Stomach (tissue), 9 donors: ENCODE results near the gene IMPDH2. TPM values are rescaled to one million over a fixed set of nuclear protein-coding genes. Genes with fewer than 3 reads are reported as not detected.

ENCODE experiments used
- DNase-seq, 2 donors: peaks; one replicate each; pipeline versions ENCODE4 v3.0.0 to v3.0.0-alpha.2; 2013 to 2019
- H3K27ac ChIP-seq, 5 donors: fragments of 200-600 bp in 4 of 5; sonication (generic) in 4 of 5; one replicate each; pipeline ENCODE4 v1.5.1; 2013 to 2019; ENCODE audit warnings: mild to moderate bottlenecking in 1 of 5, moderate library complexity in 1 of 5
- H3K27me3 ChIP-seq, 3 donors: fragments of 200-600 bp; sonication (generic); one replicate each; pipeline ENCODE4 v1.5.1; 2017 to 2019; ENCODE audit warnings: mixed run types in 1 of 3
- H3K36me3 ChIP-seq, 4 donors: fragments of 200-600 bp; sonication (generic); 1 replicate in 3 of 4; 2 replicates in 1 of 4; pipeline ENCODE4 v1.5.1; 2016 to 2019
- H3K4me1 ChIP-seq, 4 donors: fragments of 200-600 bp; sonication (generic); one replicate each; pipeline ENCODE4 v1.5.1; 2016 to 2019
- H3K4me3 ChIP-seq, 4 donors: fragments of 200-600 bp; sonication (generic) in 3 of 4; one replicate each; pipeline ENCODE4 v1.5.1; 2016 to 2019; ENCODE audit warnings: mild to moderate bottlenecking in 1 of 4
- H3K9me3 ChIP-seq, 4 donors: fragments of 200-600 bp; sonication (generic); one replicate each; pipeline ENCODE4 v1.5.1; 2016 to 2019
- EP300 ChIP-seq: sonication (generic); formaldehyde crosslinking; IDR thresholded peaks from one replicate; pipeline ENCODE4 v1.6.1; 2017; ENCODE audit warnings: antibody characterized with exemption
- POLR2A ChIP-seq, 4 donors: fragments of 450-650 bp; IDR thresholded peaks; one replicate each; pipeline ENCODE4 v1.6.1; 2016; ENCODE audit warnings: antibody characterized with exemption in 4 of 4, control low read depth in 2 of 4, mild to moderate bottlenecking in 1 of 4, moderate library complexity in 1 of 4
- POLR2AphosphoS5 ChIP-seq, 3 donors: sonication (generic); formaldehyde crosslinking; IDR thresholded peaks; one replicate each; pipeline ENCODE4 v1.6.1; 2016; ENCODE audit warnings: antibody characterized with exemption in 3 of 3
- WGBS, 5 donors: extraction: QIAGEN DNeasy Blood & Tissue Kit in 3 of 5; methylation state at CpG; one replicate each; pipeline versions ENCODE4 v1.1.5 to v1.1.7; 2013 to 2018; 5-methylcytosine and 5-hydroxymethylcytosine counted together
- intact Hi-C: fragments of 100-400 bp; cut with DNase I; formaldehyde crosslinking; loops from one replicate; pipeline ENCODE4 v1.15.1; 2023; ENCODE audit warnings: low total_unique reads
- polyA plus RNA-seq, 3 donors: library from polyadenylated mRNA; stranded (reverse); fragments of 200-250 nt; gene quantifications; one replicate each; pipeline ENCODE4 v1.2.3, GENCODE V29; 2013
- total RNA-seq, 5 donors: library from RNA; depleted of rRNA; stranded (reverse); fragments of >200 nt; gene quantifications; one replicate each; pipeline versions ENCODE4 v1.1.0 to v1.2.3, GENCODE V29; 2014 to 2016
- TF ChIP-seq, protein P1 (sequence below), 7 experiments: fragments of 450-650 bp in 4 of 7; fragments of 200-600 bp in 3 of 7; sonication (generic) in 3 of 7; IDR thresholded peaks; one replicate each; pipeline ENCODE4 v1.5.1; 2016 to 2019; ENCODE audit warnings: antibody characterized with exemption in 7 of 7, control low read depth in 2 of 7, mild to moderate bottlenecking in 1 of 7
- donor health status: healthy with polysubstance abuse.
- donor health status: Bipolar disorder and iron deficiency.
- donor health status: healthy.

The IMPDH2 gene
- total and polyA plus RNA-seq, 8 donors = 50.4 to 159 (median 107) TPM

DNA sequence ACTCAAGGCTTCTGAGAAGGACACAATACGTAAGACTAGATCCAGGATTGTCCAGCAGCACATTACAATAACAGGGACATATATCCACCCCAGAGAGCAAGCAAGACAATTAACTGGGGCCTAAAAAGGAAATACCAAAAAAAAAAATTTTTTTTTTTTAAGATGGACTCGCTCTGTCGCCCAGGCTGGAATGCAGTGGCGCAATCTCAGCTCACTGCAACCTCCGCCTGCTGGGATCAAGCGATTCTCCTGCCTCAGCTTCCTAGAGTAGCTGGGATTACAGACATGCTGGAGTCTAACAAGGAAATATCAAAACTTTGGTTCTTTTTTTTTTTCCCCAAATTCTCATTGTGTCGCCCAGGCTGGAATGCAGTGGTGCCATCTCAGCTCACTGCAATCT, 28.8 kb upstream of the IMPDH2 start:
- no peak for DNase-seq
- Histone ChIP-seq H3K4me1 (peaks cover 0 to 7% (median 0%) of the 10 kb centered on the region in 4 donors), H3K4me3 (no peak overlapping the region), H3K9me3 (no peaks in the 10 kb centered on the region), H3K27ac (no peak overlapping the region), H3K27me3 (no peaks in the 10 kb centered on the region), H3K36me3 (peaks cover 25 to 98% (median 95%) of the 10 kb centered on the region in 4 donors)
- intact Hi-C loops = no loop called here
- TF ChIP-seq EP300 = no peak
- TF ChIP-seq POLR2A (IDR thresholded peaks at IDR 0.05) = no peak
- TF ChIP-seq POLR2AphosphoS5 (IDR thresholded peaks at IDR 0.05) = no peak
- TF ChIP-seq, protein P1, sequence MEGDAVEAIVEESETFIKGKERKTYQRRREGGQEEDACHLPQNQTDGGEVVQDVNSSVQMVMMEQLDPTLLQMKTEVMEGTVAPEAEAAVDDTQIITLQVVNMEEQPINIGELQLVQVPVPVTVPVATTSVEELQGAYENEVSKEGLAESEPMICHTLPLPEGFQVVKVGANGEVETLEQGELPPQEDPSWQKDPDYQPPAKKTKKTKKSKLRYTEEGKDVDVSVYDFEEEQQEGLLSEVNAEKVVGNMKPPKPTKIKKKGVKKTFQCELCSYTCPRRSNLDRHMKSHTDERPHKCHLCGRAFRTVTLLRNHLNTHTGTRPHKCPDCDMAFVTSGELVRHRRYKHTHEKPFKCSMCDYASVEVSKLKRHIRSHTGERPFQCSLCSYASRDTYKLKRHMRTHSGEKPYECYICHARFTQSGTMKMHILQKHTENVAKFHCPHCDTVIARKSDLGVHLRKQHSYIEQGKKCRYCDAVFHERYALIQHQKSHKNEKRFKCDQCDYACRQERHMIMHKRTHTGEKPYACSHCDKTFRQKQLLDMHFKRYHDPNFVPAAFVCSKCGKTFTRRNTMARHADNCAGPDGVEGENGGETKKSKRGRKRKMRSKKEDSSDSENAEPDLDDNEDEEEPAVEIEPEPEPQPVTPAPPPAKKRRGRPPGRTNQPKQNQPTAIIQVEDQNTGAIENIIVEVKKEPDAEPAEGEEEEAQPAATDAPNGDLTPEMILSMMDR (IDR thresholded peaks at IDR 0.05) = no peak
- 92 to 98% (median 94%) methylated on average over 7 of the region's 7 CpGs for WGBS, 5 donors

DNA sequence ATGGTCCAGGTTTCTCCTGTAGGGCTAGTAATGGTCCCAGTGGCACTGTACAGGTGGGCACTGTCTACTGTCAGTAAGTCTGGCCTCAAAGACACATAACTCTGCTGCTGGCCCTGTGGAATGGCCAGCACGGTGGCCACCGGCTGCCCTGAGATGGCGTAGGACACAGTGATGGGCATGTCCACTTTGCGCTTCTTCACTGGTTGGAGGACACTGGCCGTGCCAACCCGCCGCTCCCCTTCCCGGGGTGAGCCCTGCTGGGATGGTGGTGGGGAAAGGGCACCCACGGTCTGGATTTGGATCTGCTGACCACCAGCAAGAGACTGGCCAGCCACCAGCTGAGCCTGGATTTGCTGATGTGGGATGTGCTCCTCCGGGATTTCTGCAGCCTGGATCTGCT, 28.1 kb upstream of the IMPDH2 start:
- Histone ChIP-seq H3K4me3 (no peak overlapping the region), H3K36me3 (peaks cover 29 to 98% (median 95%) of the 10 kb centered on the region in 4 donors), H3K27me3 (no peaks in the 10 kb centered on the region), H3K4me1 (peaks cover 0 to 8% (median 0%) of the 10 kb centered on the region in 4 donors), H3K27ac (no peak overlapping the region), H3K9me3 (no peaks in the 10 kb centered on the region)
- no peak for TF ChIP-seq POLR2A (IDR thresholded peaks at IDR 0.05)
- TF ChIP-seq EP300 = no peak
- TF ChIP-seq, protein P1 (IDR thresholded peaks at IDR 0.05) = no peak
- no peak for TF ChIP-seq POLR2AphosphoS5 (IDR thresholded peaks at IDR 0.05)
- DNase-seq = no peak
- WGBS, 5 donors = 94 to 98% (median 96%) methylated on average over 7 to 10 of the region's 10 CpGs
- intact Hi-C loops = no loop called here

DNA sequence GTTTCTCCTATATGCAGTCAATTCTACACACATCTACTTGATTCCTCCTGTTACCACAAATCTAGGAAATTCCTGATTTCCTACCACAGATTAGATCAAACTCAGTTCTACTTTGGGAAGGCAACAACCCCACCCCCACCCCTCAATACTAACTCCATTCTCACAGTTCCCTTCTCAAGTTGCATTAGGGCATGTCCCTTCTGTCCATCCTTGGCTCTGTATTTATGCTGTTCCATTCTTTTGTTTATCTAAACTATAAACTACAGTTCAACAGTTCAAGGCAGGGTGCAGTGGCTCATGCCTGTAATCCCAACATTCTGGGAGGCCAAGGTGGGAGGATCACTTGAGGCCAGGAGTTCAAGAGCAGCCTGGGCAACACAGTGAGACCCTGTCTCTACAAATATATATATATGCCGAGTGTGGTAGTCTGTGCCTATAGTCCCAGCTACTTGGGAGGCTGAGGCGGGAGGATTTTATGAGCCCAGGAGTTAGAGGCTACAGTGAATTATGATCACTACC, 25.2 kb upstream of the IMPDH2 start:
- intact Hi-C loops = no loop called here
- DNase-seq = no peak
- Histone ChIP-seq H3K4me3 (no peak overlapping the region), H3K9me3 (no peaks in the 10 kb centered on the region), H3K36me3 (peaks cover 31 to 94% (median 90%) of the 10 kb centered on the region in 4 donors), H3K27me3 (no peaks in the 10 kb centered on the region), H3K4me1 (peaks cover 0 to 11% (median 0%) of the 10 kb centered on the region in 4 donors), H3K27ac (no peak overlapping the region)
- TF ChIP-seq POLR2A (IDR thresholded peaks at IDR 0.05) = no peak
- TF ChIP-seq POLR2AphosphoS5 (IDR thresholded peaks at IDR 0.05) = no peak
- TF ChIP-seq EP300 = no peak
- TF ChIP-seq, protein P1 (IDR thresholded peaks at IDR 0.05) = no peak
- 88 to 100% (median 97%) methylated on average over 2 of the region's 2 CpGs for WGBS, 5 donors

DNA sequence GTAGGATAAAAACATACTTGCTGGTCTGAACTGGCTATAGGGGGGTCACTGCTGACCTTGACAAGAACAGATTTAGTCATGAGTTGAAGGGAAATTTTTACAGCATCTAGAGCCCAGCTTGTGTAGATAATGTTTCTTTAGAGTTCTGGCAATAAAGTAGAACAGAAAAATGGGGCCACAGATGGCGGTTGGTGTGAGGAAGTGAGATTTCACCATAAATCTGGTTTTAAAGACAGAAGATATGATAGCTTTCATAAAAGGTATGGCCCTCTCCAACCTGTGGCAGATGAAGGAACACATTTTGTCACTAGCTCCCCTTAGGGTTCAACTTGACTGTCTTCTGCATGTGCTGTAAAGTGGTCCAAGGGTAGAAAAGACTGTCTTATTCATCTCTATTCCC, 24.3 kb upstream of the IMPDH2 start:
- peaks cover 31 to 97% (median 89%) of the 10 kb centered on the region in 4 donors for H3K36me3 ChIP-seq
- no peak for DNase-seq
- H3K4me3 ChIP-seq = no peak overlapping the region
- no peaks in the 10 kb centered on the region for H3K27me3 ChIP-seq
- 93 to 100% (median 94%) methylated on average over 1 of the region's 1 CpG for WGBS, 5 donors
- intact Hi-C loops = no loop called here
- no peaks in the 10 kb centered on the region for H3K9me3 ChIP-seq
- TF ChIP-seq POLR2AphosphoS5 (IDR thresholded peaks at IDR 0.05) = no peak
- TF ChIP-seq, protein P1 (IDR thresholded peaks at IDR 0.05) = no peak
- no peak for TF ChIP-seq EP300
- no peak for TF ChIP-seq POLR2A (IDR thresholded peaks at IDR 0.05)
- peaks cover 0 to 11% (median 0%) of the 10 kb centered on the region in 4 donors for H3K4me1 ChIP-seq
- H3K27ac ChIP-seq = no peak overlapping the region
